ENCODE results near the gene IFRD2. TPM values are rescaled to one million over a fixed set of nuclear protein-coding genes. Genes with fewer than 3 reads are reported as not detected.
A peak's percentile ranks its signal among the peaks of the same experiment; 100 is the strongest.

The IFRD2 gene
- total and polyA plus RNA-seq, 2 of the 8 experiments (the other 6 are each of a cell fraction or from before 2014, with no cell fraction given): 76.7 to 88.8 TPM

DNA sequence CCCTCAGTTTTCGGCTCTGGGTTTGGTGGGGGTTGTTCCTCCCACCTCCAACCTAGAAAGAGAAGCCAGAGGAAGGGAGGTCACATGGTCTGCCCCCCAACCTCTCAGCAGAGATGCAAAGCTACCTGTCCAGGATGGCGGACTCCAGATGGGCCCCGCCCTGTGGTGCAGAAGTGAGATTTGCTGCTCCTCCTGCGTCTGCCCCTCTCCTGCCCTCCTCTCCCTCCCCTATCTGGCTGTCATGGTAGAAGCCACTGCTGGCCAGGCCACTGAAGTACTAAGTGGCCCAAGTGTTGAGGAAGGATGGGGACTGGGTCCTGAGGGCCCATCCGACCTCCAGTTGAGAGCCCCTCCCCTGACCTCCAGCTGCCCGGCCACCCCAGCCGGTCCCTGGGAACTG is 25.4 kb downstream of the IFRD2 start:
- peak overlapping the region; percentile 45; the same call in 1 of the 2 replicates for H2AK5ac ChIP-seq (ENCODE audit: low read depth, low read length)
- H2AFZ ChIP-seq (ENCODE audit: low read length): no peak overlapping the region
- H2BK12ac ChIP-seq (ENCODE audit: low read depth, low read length): peak overlapping the region; percentile 72
- H3K4me2 ChIP-seq (ENCODE audit: insufficient read depth in 1 of 2, low read depth in 2 of 2, low read length in 2 of 2): peak overlapping the region; percentile 28 to 46; a peak in 3 of 4 replicates
- FAIRE-seq: no peak
- H3K23ac ChIP-seq (ENCODE audit: insufficient read length): no peak overlapping the region
- peaks cover 0 to 1% of the 10 kb centered on the region in 2 experiments for H4K20me1 ChIP-seq (replicated peaks in 1 of 2; ENCODE audit: control insufficient read depth in 1 of 2, insufficient read depth in 2 of 2, low read length in 2 of 2)
- peaks cover 4% of the 10 kb centered on the region; the same call in 1 of the 2 replicates for H3K23me2 ChIP-seq (ENCODE audit: low read depth, low read length)
- H3K79me2 ChIP-seq (ENCODE audit: control insufficient read depth in 1 of 2, insufficient read depth in 2 of 2, low read length in 2 of 2): no peaks in the 10 kb centered on the region
- H3K4ac ChIP-seq (replicated peaks; ENCODE audit: insufficient read length, low read depth, low read length): peak overlapping the region; percentile 58
- H2BK5ac ChIP-seq (ENCODE audit: low read depth, low read length): peak overlapping the region; percentile 26; the same call in 1 of the 2 replicates
- peak overlapping the region; percentile 20; the same call in 1 of the 2 replicates for H2BK15ac ChIP-seq (ENCODE audit: low read length)
- no peak for DNase-seq (ENCODE audit: low read depth in 1 of 2, low spot score in 2 of 2)
- no peak overlapping the region for H3K56ac ChIP-seq (replicated peaks; ENCODE audit: insufficient read length, low read depth, low read length)
- H3K9ac ChIP-seq (replicated peaks in 1 of 4; ENCODE audit: extremely low read depth in 1 of 4, low read depth in 3 of 4, low read length in 3 of 4): no peak overlapping the region
- peaks cover 0 to 3% (median 0%) of the 10 kb centered on the region in 4 experiments; a peak in 3 of 7 replicates for H3K27me3 ChIP-seq (replicated peaks in 1 of 4; ENCODE audit: control insufficient read depth in 3 of 4, extremely low read depth in 1 of 4, insufficient read depth in 3 of 4, low read length in 3 of 4)
- 87% methylated on average over 7 of the region's 7 CpGs; no CpG with 5 or more reads in 1 of the 2 experiments for WGBS, 2 experiments (ENCODE audit: extremely low coverage in 1 of 2, insufficient coverage in 1 of 2, insufficient read length in 1 of 2, insufficient replicate concordance in 2 of 2, low coverage in 1 of 2, low lambda C conversion rate in 2 of 2, missing lambda C conversion rate in 1 of 2)
- POLR2A ChIA-PET (ENCODE audit: partially characterized antibody): interaction anchor here (0.6 to 3.5 kb wide), 12 partner anchors 9 to 80 kb away, joined by 3 to 19 read pairs (median 4); partner anchors contain the start of genes GNAI2 and LSMEM2
- H3K4me3 ChIP-seq (ENCODE audit: extremely low read depth in 1 of 4, insufficient read depth in 2 of 4, low read depth in 3 of 4, low read length in 4 of 4): no peak overlapping the region; a peak in 1 of 8 replicates
- CTCF ChIA-PET (ENCODE audit: partially characterized antibody): interaction anchor here (0.5 to 53.5 kb wide), 10 partner anchors 9 to 122 kb away, joined by 3 to 2149 read pairs (median 16); partner anchors contain the start of genes GNAI2, GNAT1, HYAL2 and LSMEM2
- H4K91ac ChIP-seq (replicated peaks; ENCODE audit: insufficient read length, low read length): peak overlapping the region; percentile 95
- peaks cover 0 to 48% (median 36%) of the 10 kb centered on the region in 4 experiments; a peak in 6 of 7 replicates for H3K4me1 ChIP-seq (replicated peaks in 1 of 4; ENCODE audit: control insufficient read depth in 3 of 4, insufficient read depth in 4 of 4, low read length in 3 of 4)
- no peaks in the 10 kb centered on the region for H3K79me1 ChIP-seq (ENCODE audit: low read depth, low read length)
- H2BK20ac ChIP-seq (ENCODE audit: low read length): peak overlapping the region; percentile 55; the same call in 1 of the 2 replicates
- H3K14ac ChIP-seq (ENCODE audit: insufficient read length): no peak overlapping the region
- H3K27ac ChIP-seq (ENCODE audit: low read depth, low read length): no peak overlapping the region
- H3K18ac ChIP-seq (ENCODE audit: extremely low read depth, low read length): peak overlapping the region; percentile 60; the same call in 1 of the 2 replicates
- H2BK120ac ChIP-seq (replicated peaks; ENCODE audit: low read depth, low read length): peak overlapping the region; percentile 69
- peak overlapping the region; percentile 25; the same call in 1 of the 2 replicates for H4K8ac ChIP-seq (ENCODE audit: extremely low read depth, insufficient read depth, low read length)
- H3K36me3 ChIP-seq (ENCODE audit: control insufficient read depth in 2 of 4, insufficient read depth in 4 of 4, low read length in 3 of 4): no peaks in the 10 kb centered on the region
- peak overlapping the region; percentile 38 for H4K5ac ChIP-seq (ENCODE audit: insufficient read length, low read depth, low read length)
- H3K9me3 ChIP-seq (ENCODE audit: insufficient read depth in 2 of 2, low read depth in 1 of 2, low read length in 1 of 2): no peaks in the 10 kb centered on the region
- TF ChIP-seq TBP (IDR thresholded peaks at IDR 0.05; ENCODE audit: low read depth, low read length): no peak
- TF ChIP-seq TEAD4 (IDR thresholded peaks at IDR 0.05; ENCODE audit: low read depth, low read length): no peak
- no peak for TF ChIP-seq MAFK (IDR thresholded peaks at IDR 0.05; ENCODE audit: low read depth, low read length)
- TF ChIP-seq BACH1 (IDR thresholded peaks at IDR 0.05; ENCODE audit: low read length): no peak
- TF ChIP-seq, protein P1, sequence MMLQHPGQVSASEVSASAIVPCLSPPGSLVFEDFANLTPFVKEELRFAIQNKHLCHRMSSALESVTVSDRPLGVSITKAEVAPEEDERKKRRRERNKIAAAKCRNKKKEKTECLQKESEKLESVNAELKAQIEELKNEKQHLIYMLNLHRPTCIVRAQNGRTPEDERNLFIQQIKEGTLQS (IDR thresholded peaks at IDR 0.05; ENCODE audit: insufficient read depth, low read depth, low read length): no peak
- TF ChIP-seq RBBP5 (IDR thresholded peaks at IDR 0.05; ENCODE audit: borderline replicate concordance, low read depth, low read length): no peak
- no peak for TF ChIP-seq CTBP2 (IDR thresholded peaks at IDR 0.05; ENCODE audit: borderline replicate concordance, insufficient read depth, insufficient read length, low read length)
- no peak for TF ChIP-seq KDM4A (IDR thresholded peaks at IDR 0.05; ENCODE audit: low read depth, low read length, severe bottlenecking)
- TF ChIP-seq CREB1 (IDR thresholded peaks at IDR 0.05): no peak
- TF ChIP-seq, protein P2, sequence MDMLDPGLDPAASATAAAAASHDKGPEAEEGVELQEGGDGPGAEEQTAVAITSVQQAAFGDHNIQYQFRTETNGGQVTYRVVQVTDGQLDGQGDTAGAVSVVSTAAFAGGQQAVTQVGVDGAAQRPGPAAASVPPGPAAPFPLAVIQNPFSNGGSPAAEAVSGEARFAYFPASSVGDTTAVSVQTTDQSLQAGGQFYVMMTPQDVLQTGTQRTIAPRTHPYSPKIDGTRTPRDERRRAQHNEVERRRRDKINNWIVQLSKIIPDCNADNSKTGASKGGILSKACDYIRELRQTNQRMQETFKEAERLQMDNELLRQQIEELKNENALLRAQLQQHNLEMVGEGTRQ (IDR thresholded peaks at IDR 0.05; ENCODE audit: low read length): no peak
- no peak for TF ChIP-seq GABPA (IDR thresholded peaks at IDR 0.05; ENCODE audit: borderline replicate concordance, insufficient read depth, low read length)

Data from H1 (cell line).